HG03108 (cell line): ENCODE measurements around the gene CCNQ.

Experiments
- ATAC-seq: cut with Tn5 transposase; IDR thresholded peaks from one replicate; pipeline ENCODE4 v1.9.1; 2021; ENCODE audit warnings: moderate library complexity; ENCODE audit not compliant: unreplicated experiment

Gene CCNQ

GRCh38 chrX:153598541-153599191 lies at the start of gene CCNQ:
Gene CCNQ (minus strand): TSS chrX:153599139. CDS start chrX:153599073, 66 bp downstream.
- ATAC-seq: peak; percentile 39

GRCh38 chrX:153647461-153648357 lies 48.8 kb upstream of the CCNQ start:
- ATAC-seq: no peak

GRCh38 chrX:153646620-153647373 lies 47.9 kb upstream of the CCNQ start, which contains the start of gene DUSP9:
Gene DUSP9 (plus strand): TSS chrX:153647203. CDS start chrX:153647954, 751 bp downstream.
- no peak for ATAC-seq

GRCh38 chrX:153645921-153646488 lies 47.1 kb upstream of the CCNQ start:
- ATAC-seq: no peak

GRCh38 chrX:153645151-153645550 lies 46.2 kb upstream of the CCNQ start:
- no peak for ATAC-seq

- no peak for ATAC-seq
These were observed 45.6 kb upstream of the CCNQ start for GRCh38 chrX:153644356-153645125.

- ATAC-seq: no peak
These were observed 44.8 kb upstream of the CCNQ start for GRCh38 chrX:153643431-153644351.

- no peak for ATAC-seq
These were observed 43.9 kb upstream of the CCNQ start for GRCh38 chrX:153642655-153643430.

GRCh38 chrX:153642051-153642654 lies 43.2 kb upstream of the CCNQ start:
- ATAC-seq: no peak

- ATAC-seq: no peak
These were observed 42.7 kb upstream of the CCNQ start for GRCh38 chrX:153641627-153642026.

- ATAC-seq: no peak
These were observed 42.0 kb upstream of the CCNQ start for GRCh38 chrX:153640736-153641575.

GRCh38 chrX:153640045-153640686 lies 41.2 kb upstream of the CCNQ start:
- no peak for ATAC-seq

GRCh38 chrX:153639177-153640044 lies 40.5 kb upstream of the CCNQ start:
- no peak for ATAC-seq

- no peak for ATAC-seq
These were observed 39.7 kb upstream of the CCNQ start for GRCh38 chrX:153638436-153639176.

- ATAC-seq: no peak
These were observed 39.1 kb upstream of the CCNQ start for GRCh38 chrX:153638041-153638371.
